Right lobe of liver (tissue), 6 donors: ENCODE measurements around the gene KCTD20. TPM values are rescaled to one million over a fixed set of nuclear protein-coding genes. Genes with fewer than 3 reads are reported as not detected.
A peak's percentile ranks its signal among the peaks of the same experiment; 100 is the strongest.
"Not testable (repeated sequence)": the region's sequence is repeated elsewhere in the genome, so short reads cannot be mapped to it uniquely, and the experiment has no call there.

Experiments
- ATAC-seq, 4 donors: fragments of 200-7000 bp; cut with Tn5 transposase; one replicate each; pipeline ENCODE4 v1.9.1; 2020; ENCODE audit warnings: mild to moderate bottlenecking in 4 of 4, moderate library complexity in 4 of 4
- DNase-seq, 3 donors: peaks; one replicate each; pipeline ENCODE4 v3.0.0-alpha.2; 2020
- H3K27ac ChIP-seq, 3 donors: fragments of 200-600 bp; one replicate each; pipeline ENCODE4 v1.8.0; 2022
- H3K27me3 ChIP-seq, 2 donors: fragments of 200-600 bp; one replicate each; pipeline ENCODE4 v1.8.0; 2022
- H3K36me3 ChIP-seq, 4 donors: fragments of 200-600 bp; sonication (generic) in 1 of 4; one replicate each; pipeline versions ENCODE4 v1.5.1 to v1.8.0; 2017 to 2022; ENCODE audit warnings: control low read depth in 1 of 4
- H3K4me1 ChIP-seq, 4 donors: fragments of 200-600 bp; sonication (generic) in 1 of 4; one replicate each; pipeline versions ENCODE4 v1.5.1 to v1.8.0; 2017 to 2022; ENCODE audit warnings: control low read depth in 1 of 4
- H3K4me3 ChIP-seq, 3 donors: fragments of 200-600 bp; one replicate each; pipeline ENCODE4 v1.8.0; 2022
- H3K9me3 ChIP-seq, 4 donors: fragments of 200-600 bp; sonication (generic) in 1 of 4; one replicate each; pipeline versions ENCODE4 v1.5.1 to v1.8.0; 2017 to 2022; ENCODE audit warnings: control low read depth in 1 of 4
- POLR2A ChIP-seq: fragments of 450-650 bp; IDR thresholded peaks from one replicate; pipeline ENCODE4 v1.6.1; 2017; ENCODE audit warnings: antibody characterized with exemption, mild to moderate bottlenecking
- WGBS: methylation state at CpG from one replicate; pipeline ENCODE4 v1.1.6; 2018; ENCODE audit warnings: low coverage, low lambda C conversion rate; ENCODE audit not compliant: insufficient coverage; ENCODE audit errors: missing lambda C conversion rate; 5-methylcytosine and 5-hydroxymethylcytosine counted together
- intact Hi-C, 2 donors: fragments of 100-400 bp; cut with DNase I; formaldehyde crosslinking; loops; one replicate each; pipeline versions ENCODE4 v1.11.2 to v1.14.1; 2022
- long read RNA-seq: library from polyadenylated mRNA; unstranded; transcript quantifications from one replicate; pipeline ENCODE4 v2.0.0, GENCODE V29; 2019
- total RNA-seq, 6 experiments: library from RNA; depleted of rRNA in 2 of 6; stranded (reverse); fragments of >200 nt in 2 of 6; fragmentation: NEBNext Ultra II Directional in 3 of 6; extraction: Animal tissue kit (Norgen Biotek cat#: 25700) in 3 of 6; gene quantifications; one replicate each; pipeline versions ENCODE4 v1.1.0 to v1.2.4, GENCODE V29; 2016 to 2023
- TF ChIP-seq, protein P1 (sequence below), 4 donors: fragments of 200-600 bp in 3 of 4; fragments of 450-650 bp in 1 of 4; IDR thresholded peaks; one replicate each; pipeline versions ENCODE4 v1.5.1 to v1.8.0; 2016 to 2022; ENCODE audit warnings: antibody characterized with exemption in 4 of 4, mild to moderate bottlenecking in 2 of 4
- donor health status: DM: no; HTN: yes; CAD: no.
- donor health status: DM: no; HTN: no; CAD: no.
- donor health status: DM: no; HTN: no; CAD: no.
- donor health status: DM: no; HTN: yes; CAD: no.
- donor health status: DM: no; HTN: yes; CAD: no.

The KCTD20 gene
- total RNA-seq: 10 to 100 TPM; 24.8 to 48.8 (median 33.5) TPM
- long read RNA-seq, partial matches to known transcripts: 2 of 4 reads
- long read RNA-seq, other reads (novel, unspliced or antisense): 2 of 4 reads

GRCh38 chr6:36442671-36443470 is at the start of gene KCTD20, which contains the start of gene PXT1:
Gene KCTD20, plus strand, starts transcription at chr6:36443000. Its CDS starts 27,098 bp downstream, at chr6:36470098.
Gene PXT1, minus strand, starts transcription at chr6:36442854. Its CDS starts 16,772 bp downstream, at chr6:36426082.
- ATAC-seq (peak; percentile 72 to 86 (median 84)), DNase-seq (peak; percentile 92 to 93 (median 93))
- TF ChIP-seq, protein P1, sequence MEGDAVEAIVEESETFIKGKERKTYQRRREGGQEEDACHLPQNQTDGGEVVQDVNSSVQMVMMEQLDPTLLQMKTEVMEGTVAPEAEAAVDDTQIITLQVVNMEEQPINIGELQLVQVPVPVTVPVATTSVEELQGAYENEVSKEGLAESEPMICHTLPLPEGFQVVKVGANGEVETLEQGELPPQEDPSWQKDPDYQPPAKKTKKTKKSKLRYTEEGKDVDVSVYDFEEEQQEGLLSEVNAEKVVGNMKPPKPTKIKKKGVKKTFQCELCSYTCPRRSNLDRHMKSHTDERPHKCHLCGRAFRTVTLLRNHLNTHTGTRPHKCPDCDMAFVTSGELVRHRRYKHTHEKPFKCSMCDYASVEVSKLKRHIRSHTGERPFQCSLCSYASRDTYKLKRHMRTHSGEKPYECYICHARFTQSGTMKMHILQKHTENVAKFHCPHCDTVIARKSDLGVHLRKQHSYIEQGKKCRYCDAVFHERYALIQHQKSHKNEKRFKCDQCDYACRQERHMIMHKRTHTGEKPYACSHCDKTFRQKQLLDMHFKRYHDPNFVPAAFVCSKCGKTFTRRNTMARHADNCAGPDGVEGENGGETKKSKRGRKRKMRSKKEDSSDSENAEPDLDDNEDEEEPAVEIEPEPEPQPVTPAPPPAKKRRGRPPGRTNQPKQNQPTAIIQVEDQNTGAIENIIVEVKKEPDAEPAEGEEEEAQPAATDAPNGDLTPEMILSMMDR (IDR thresholded peaks at IDR 0.05): no peak
- TF ChIP-seq POLR2A: peak; percentile 96
- Histone ChIP-seq H3K4me3 (peak within 1 kb of the TSS; percentile 78 to 85 (median 84)), H3K36me3 (no peaks in the 10 kb centered on the region), H3K27ac (peak within 1 kb of the TSS; percentile 91 to 98 (median 97)), H3K27me3 (no peaks in the 10 kb centered on the region), H3K9me3 (no peaks in the 10 kb centered on the region), H3K4me1 (peaks cover 0 to 33% (median 4%) of the 10 kb centered on the region in 4 donors)
- intact Hi-C loops: no loop called here
- WGBS: 0% methylated on average over 20 of the region's 91 CpGs

DNA sequence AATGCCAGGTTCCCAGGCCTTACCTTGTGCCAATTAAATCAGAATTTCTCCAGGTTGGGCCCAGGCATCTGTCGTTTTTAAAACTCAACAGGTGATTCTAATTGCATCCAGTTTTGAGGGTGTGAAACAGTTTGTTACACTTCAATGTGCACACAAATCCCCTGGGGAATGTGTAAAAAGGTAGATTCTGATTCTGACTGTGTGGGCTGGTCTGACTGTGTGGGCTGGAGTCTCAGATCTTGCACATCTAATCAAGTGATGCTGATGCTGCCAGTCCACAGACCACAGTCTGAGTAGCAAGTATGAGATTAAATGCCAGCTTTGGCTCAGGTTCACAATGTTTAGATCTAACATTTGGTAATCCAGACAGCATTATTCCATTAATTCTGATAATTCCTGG is 42.8 kb upstream of the KCTD20 start:
- ATAC-seq (no peak), DNase-seq (no peak)
- H3K4me3 ChIP-seq: no peak overlapping the region
- no peaks in the 10 kb centered on the region for H3K4me1 ChIP-seq
- H3K36me3 ChIP-seq: no peaks in the 10 kb centered on the region
- intact Hi-C loops: no loop called here
- H3K27ac ChIP-seq: no peak overlapping the region
- no peaks in the 10 kb centered on the region for H3K27me3 ChIP-seq
- H3K9me3 ChIP-seq: no peaks in the 10 kb centered on the region
- no peak for TF ChIP-seq POLR2A
- TF ChIP-seq, protein P1 (IDR thresholded peaks at IDR 0.05): no peak
- 44% methylated on average over 1 of the region's 1 CpG for WGBS

GRCh38 chr6:36402481-36402880 is 40.3 kb upstream of the KCTD20 start:
- intact Hi-C loops: no loop called here
- Histone ChIP-seq H3K27me3 (no peaks in the 10 kb centered on the region), H3K9me3 (no peaks in the 10 kb centered on the region), H3K27ac (no peak overlapping the region), H3K36me3 (no peaks in the 10 kb centered on the region), H3K4me3 (no peak overlapping the region), H3K4me1 (no peaks in the 10 kb centered on the region)
- DNase-seq (no peak), ATAC-seq (no peak)
- WGBS: 74% methylated on average over 3 of the region's 3 CpGs
- TF ChIP-seq, protein P1 (IDR thresholded peaks at IDR 0.05): no peak
- TF ChIP-seq POLR2A: no peak

GRCh38 chr6:36404164-36404563 is 38.6 kb upstream of the KCTD20 start:
- intact Hi-C loops: no loop called here
- no peak for TF ChIP-seq POLR2A
- TF ChIP-seq, protein P1 (IDR thresholded peaks at IDR 0.05): no peak
- DNase-seq (no peak), ATAC-seq (no peak)
- H3K27me3 ChIP-seq: no peaks in the 10 kb centered on the region
- H3K9me3 ChIP-seq: no peaks in the 10 kb centered on the region
- no peak overlapping the region for H3K27ac ChIP-seq
- H3K4me1 ChIP-seq: no peaks in the 10 kb centered on the region
- H3K36me3 ChIP-seq: no peaks in the 10 kb centered on the region
- no peak overlapping the region for H3K4me3 ChIP-seq
- WGBS: 92% methylated on average over 3 of the region's 4 CpGs

GRCh38 chr6:36409718-36410117 is 33.1 kb upstream of the KCTD20 start:
- 71% methylated on average over 5 of the region's 5 CpGs for WGBS
- H3K27ac ChIP-seq, H3K27me3 ChIP-seq, H3K36me3 ChIP-seq, H3K9me3 ChIP-seq, DNase-seq, H3K4me1 ChIP-seq, ATAC-seq, H3K4me3 ChIP-seq, intact Hi-C loops: not testable (repeated sequence)
